Right lung (tissue), 5 donors: ENCODE measurements around the gene DAGLA. TPM values are rescaled to one million over a fixed set of nuclear protein-coding genes. Genes with fewer than 3 reads are reported as not detected.

Experiments used
- DNase-seq, 2 donors: peaks; one replicate each; pipeline ENCODE4 v3.0.0-alpha.2; 2013
- polyA plus RNA-seq, 5 donors: library from polyadenylated mRNA; unstranded; fragments of 120-200 nt; gene quantifications; one replicate each; pipeline versions ENCODE4 v1.2.1 to v1.2.3, GENCODE V29; 2013; ENCODE audit warnings: inconsistent platforms in 1 of 5, low replicate concordance in 1 of 5; ENCODE audit not compliant: insufficient read length in 5 of 5, insufficient read depth in 1 of 5

The DAGLA gene
- polyA plus RNA-seq, 5 donors = 1.9 to 3.9 (median 2.7) TPM

DNA sequence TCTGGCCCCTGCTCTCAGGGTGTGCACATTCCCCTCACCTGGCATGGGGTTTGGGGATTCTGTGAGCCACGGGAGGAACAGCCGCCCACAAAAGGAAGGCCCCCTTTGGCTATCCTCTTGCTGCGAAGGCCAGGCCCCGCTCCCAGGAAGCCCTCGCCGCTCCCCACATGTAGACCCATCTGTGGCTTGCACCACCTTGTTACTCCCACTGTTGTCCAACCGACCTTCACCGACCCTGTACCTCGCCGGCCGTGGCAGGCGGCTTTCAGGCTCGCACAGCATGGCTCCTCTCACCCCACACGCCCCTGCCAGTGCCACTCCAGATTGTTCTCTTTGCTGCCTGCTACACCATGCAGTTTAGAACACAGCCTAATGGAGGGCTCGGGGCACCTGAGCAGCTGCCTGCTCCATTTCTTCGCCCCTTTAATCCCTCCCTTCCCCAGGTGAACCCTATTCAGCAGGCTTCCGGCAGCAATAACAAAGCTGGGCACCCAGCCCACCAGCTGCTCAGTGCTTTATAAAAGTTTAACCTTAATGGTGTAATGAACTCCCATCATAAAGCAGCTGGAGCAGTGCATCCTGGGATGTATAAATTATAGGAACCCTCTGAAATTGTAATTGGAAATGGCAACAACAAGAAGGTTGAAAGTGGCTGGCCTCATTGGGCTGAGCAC is 10.7 kb downstream of the DAGLA start:
- DNase-seq = no peak

DNA sequence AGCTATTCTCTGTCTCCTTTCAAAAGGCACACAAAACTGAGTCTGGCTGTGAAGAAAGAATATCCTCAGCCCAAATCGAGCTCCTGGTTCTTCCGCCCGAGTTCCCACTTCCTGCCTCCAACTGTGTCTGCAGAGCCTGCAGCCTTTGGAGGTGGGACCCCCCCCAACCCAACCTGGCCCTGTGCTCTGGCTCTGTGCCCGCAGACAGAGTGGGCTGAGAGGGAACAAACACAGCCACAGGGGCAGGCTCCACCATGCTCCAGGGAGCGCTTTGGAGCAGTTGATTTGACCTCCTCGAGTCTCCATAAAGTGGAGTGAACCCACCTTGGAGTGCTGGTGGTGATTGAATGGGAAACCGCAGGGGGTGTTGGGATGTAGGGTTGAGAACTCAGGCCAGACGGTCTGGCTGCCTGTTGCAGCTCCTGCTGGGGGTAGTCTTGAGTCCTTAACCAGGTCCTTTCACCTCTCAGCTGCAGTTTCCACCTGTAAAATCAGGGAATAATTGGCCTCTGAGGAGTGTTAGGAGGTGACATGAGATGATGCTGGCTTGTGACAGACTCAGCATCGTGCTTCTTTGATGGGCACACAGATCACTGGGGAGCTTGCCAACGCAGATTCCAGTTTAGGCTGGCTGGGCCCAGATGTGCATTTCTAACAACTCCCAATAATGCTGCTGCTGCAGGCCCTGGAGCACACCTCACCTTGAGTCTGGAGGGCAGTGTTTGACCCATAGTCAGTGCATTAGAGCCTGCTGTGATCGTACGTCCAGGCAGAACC is 11.4 kb downstream of the DAGLA start:
- no peak for DNase-seq

DNA sequence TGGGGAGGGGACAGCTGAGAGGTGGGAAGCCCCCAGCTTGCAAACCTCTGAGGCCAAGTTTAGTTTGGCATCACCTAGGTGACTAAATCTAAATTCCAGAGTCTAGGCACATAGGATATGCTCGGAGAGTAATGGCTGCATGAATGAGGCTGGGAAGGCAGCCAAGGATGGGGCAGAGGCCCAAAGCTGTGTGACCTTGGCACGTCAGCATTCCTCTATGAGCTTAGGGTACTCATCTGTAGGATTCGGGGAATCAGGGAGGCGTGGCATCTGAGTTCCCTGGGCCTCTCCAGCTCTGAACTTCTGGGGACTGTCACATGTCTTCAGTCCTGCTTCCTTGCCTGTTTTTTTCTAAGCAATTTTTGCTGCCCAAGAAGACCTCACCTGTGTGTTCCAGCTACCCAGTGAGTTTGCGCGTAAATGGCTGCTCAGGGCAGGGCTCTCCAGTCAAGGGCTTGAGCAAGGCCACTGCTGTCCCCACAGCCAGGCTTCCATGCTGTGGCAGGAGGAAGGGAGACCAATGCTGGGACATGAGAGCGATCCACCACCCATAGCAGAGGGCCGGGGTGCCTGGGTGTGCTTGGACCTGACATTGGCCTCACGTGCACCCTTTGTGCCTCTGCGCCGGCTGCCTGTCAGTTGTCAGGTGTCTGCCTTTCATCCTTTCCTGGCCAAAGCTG is 13.9 kb downstream of the DAGLA start:
- DNase-seq = no peak

DNA sequence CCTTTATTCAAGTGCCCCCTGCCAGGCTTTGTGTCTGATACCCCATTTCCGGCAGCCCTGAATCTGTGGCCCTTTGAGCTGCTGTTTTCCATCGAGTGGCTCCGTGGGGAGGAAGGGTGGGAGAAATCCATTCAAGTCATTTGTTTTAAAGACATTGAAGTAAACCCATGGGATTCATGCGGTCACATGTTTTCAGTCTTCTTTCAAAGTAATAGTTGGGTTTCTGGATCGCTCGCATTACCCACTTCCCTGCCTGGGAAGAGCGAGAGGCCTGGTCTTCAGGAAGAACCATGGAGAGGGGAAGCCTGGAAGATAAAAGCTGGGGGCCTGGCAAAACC is 14.4 kb downstream of the DAGLA start:
- no peak for DNase-seq

DNA sequence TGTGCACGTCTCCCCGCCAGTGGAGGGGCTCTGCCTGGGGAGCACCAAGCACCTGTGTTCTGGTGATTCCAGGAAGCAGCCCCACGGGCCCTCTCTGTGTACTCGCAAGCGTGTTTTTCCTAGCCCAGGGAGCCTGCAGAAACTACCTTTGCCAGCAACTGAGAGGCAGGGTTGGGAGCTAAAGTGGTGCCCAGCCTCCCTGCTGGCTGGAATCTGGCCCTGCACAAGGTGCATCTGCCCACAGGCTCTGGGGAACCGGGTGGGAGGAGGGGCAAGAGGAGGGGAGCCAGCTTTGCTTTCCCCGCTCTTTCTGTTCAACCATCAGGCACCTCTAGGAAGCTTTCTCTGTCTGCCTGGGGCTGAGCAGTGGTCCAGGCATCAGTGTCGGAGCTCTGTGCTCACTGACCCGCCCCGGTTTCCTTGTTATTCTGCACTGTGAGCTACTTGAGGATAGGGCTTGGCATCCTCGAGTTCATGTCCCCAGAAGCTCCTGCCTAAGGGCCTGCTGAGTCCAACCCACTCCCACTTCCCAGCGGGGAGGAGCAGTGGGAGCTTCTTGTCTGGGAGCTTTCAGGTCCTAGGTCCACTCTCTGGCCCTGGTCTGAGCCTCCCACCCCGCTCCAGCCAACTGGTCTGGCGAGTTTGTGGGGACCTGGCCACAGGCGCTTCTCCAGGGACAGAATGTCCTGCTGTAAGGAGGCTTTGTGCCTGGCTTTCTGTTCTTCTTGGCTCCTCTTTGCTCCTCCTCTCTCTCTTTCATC is 14.9 kb downstream of the DAGLA start:
- DNase-seq = no peak

DNA sequence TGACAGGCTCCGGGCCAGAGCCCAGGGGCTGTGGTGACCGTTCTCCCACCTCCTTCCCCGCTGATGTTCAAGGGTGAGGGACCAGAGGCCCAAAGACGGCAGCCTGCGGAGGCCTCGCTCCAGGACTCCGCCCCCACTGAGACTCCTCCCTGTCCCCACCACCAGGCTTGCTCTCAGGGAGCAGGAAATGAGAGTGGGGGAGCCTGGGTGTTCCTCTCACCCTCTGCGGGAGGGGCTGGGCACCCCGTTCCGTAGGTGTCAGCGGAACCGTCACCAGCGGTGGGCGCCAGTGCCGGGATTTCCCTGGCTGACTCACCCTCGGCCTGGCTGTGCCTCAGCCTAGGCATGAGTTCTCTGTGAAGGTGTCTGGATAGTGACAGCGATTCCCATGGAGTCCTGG is 15.7 kb downstream of the DAGLA start:
- no peak for DNase-seq

DNA sequence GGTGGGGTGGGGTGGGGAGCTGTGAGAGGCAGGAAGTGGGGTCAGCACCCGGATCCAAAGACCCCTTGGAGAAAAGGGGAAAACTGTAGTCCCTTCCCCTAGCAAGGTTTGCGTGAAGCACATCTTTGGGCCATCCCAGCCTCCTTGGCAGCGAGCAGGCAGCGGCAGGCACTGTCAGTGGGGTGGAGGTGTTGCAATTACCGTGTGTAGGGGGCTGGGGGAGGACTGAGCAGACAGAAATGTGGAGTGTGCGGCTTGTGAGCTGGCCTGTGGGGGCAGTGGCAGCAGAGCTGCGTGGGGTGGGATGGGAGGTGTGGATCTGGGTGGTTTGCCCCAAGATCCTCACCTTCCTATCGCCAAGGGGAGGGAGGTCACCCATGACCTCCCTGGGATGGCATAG is 16.4 kb downstream of the DAGLA start:
- no peak for DNase-seq

DNA sequence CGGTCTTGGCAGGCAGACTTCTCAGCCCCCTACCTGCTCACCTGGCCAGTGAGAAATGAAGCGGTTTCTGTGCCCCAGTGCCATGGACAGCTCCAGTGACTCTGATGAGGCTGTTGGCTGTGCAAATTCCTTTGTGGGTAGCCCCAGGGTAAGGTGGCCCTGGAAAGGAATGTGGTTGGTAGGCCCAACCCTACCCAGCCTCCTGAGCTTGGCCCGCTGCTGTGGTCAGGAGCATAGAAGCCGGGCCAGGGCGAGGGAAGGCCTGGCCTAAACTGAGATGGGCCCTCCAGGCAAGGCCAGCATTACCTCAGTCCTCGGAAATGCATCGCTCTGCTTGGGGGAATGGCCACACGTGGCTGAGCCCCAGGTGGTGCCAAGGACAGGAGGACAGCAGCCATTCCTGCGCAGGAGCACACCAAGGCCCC is 16.9 kb downstream of the DAGLA start:
- no peak for DNase-seq

DNA sequence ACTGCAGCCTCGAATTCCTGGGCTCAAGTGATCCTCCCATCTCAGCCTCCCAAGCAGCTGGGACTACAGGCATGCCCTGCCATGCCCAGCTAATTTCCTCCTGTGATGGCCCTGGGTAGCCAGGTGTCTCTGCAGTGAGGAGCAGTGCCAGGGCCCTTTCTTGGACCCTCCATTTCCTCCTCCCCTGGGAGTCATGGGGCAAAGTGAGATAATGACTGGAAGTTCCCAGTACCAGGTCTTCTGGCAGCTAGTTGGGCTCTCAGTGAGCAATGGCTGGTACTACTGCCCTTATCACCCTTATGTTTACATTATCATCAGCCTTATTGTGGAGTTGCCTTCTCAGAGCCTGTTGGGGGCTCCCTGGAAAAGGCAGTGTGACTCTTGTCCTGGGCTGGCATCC is 17.6 kb downstream of the DAGLA start:
- no peak for DNase-seq

DNA sequence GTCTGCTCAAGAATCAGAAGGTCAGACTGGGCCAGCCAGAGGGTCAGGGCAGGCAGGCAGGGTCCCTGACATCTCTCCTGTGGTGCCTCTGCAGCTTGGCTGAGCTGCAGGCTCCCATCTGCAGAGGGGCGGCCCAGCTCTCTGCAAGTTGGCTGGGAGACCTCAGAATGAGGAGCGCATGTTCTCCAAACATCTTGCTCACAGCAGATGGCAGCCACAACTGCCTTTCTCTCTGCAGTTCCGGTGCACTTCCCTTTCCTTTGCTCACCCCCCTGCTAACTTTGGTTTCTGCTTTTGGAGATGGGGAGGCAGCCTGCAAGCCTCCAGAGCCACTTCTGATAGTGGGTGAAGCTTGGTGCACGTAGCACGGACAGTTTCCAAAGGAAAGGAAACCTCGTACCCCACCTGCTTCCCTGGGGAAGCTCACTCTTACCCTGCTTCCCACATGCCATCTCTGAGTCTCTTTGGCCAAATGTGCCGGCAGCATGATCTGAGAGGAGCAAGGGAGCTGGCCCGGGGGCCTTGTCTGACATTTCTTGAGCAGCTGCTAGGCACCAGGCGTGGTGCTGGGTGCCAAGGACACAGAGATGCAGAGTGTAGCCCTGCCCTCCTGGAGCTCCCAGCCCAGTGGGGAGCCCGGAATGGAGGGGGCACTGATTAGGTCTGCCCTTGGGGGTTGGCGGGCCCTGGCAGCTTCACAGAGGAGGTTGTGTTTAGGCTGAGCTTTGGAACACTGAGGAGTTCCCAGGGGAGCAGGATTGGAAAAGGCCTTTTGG is 18.2 kb downstream of the DAGLA start:
- DNase-seq = no peak

DNA sequence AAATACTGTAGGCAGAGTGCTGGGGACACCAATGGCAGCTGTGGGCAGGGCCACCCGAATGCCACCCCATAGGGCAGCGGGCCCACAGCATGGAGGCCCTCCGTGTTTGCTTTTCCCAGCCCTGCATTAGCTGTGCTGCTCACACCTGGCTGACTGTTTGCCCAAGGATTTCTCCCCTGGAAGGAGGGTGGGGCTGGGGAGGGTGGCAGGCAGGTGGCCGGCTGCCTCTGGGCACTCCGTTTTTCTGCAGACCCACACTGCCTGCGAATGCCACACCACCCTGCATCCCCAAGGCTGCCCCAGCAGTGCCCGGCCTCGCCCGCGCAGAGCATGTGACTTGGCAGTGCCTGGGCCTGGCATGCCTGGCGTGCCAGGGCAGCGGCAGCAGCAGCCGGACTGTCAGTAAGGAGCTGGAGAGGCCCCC is 19.6 kb downstream of the DAGLA start:
- no peak for DNase-seq

DNA sequence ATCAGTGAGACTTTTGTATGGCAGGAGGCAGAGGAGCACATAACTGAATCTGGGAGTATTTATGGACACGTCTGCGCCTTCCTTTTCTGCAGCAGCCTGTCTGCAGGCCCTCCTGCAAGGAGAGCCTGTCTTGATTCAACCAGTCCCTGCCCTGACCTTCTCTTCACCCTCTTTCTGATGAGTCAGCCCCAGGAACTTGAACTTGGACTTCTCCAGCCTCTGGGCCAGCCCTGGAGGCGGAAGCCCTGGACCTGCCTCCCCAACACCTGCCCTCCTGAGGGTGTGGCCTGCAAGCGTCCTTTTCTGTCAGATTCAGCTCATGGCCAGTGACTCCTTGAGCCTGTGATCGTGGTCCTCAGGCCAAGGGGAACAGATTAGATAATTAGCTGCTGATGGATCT is 20.0 kb downstream of the DAGLA start:
- no peak for DNase-seq

DNA sequence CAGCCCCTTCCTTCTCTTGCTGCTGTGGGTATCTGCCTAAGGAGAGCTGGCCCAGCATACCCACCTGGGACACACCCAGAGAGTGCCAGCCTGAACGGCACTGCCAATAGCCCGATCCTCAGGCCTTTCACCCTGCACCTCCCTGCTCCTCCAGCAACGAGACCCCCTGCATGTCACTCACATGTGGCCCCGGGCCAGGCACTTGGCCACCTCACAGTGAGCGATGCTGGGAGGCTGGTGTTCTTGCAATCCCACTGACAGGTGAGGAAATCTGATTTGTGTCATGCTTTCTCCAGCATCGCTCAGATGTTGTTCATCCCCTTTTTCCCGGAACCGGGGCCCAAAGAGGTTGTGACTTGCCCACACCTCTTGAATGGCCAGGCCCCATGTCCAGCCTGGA is 20.5 kb downstream of the DAGLA start:
- no peak for DNase-seq

DNA sequence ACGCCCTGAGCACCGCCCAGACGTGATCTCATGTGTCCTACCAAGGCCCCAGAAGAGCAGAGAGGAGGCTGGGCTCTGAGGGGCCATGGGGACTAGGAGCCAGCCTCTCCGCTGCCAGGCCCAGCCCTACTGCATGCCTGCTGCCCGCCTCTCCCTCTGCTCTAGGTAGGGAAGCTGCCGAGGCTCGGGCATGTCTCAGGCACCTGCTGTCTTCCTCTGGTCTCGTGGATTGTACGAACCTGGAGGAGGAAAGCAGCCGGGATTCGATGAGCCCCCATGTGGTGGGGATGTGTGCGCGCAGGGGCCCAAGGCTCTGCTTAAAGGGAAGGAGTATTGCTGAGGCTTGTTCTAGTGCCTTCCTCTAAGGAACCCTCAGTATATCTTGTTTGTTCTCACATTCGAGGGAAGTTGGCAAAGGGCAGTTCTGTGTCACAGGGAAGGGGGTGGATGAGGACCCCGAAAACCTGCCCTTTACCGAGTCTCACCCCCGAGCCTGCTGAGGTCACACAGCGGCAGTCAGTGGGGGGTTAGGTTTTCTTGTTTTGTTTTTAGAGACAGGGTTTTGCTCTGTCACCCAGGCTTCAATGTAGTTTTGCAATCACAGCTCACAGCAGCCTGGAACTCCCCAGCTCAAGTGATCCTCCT is 21.2 kb downstream of the DAGLA start:
- DNase-seq = no peak

DNA sequence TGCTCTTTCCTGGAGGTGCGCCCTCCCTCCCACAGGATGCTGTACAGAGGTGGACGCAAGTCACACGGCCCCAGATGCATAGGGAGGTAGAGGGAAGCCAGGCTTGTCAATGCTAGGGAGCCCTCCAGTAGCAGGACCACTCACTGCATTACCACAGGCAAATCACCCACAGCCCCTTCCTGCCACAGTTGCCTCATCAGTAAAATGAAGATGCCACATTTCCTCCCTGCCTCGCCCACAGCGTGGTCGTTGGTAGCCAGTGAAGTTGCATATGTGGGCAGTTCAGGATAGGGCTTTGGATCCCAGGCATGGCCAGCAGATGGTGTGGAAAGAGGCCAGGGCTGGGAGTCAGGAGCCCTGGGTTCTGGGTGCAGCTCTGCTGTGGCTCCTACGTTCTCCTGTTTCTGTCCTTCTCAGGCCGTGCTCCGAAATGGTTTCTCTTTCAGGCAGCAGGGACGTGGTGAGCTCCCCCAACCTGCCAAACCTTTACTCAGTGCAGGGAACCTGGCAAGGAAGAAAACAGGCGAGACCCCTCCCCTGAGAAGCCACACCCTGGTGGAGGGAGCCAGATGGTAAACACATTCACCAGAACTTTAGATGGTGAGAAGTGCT is 22.6 kb downstream of the DAGLA start:
- DNase-seq = no peak

DNA sequence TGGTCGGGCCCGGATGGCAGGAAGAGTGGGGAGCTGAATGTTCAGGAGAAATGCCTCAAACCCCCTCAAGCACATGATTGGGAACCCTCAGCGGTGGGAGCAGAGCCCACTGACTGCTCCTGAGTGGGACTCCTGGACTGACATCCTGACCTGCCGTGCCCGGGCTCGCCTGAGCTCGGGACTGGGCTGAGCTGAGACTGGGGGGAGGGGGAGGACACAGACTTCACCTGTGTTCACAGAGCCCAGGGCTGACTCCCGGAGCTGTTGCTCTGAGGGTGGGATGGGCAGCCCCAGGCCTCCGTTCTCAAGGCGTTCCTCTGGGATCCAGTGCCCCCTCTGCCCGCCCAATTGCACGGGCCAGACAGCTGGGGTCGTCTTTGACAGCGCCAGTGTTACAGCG is 24.6 kb downstream of the DAGLA start:
- DNase-seq = no peak

DNA sequence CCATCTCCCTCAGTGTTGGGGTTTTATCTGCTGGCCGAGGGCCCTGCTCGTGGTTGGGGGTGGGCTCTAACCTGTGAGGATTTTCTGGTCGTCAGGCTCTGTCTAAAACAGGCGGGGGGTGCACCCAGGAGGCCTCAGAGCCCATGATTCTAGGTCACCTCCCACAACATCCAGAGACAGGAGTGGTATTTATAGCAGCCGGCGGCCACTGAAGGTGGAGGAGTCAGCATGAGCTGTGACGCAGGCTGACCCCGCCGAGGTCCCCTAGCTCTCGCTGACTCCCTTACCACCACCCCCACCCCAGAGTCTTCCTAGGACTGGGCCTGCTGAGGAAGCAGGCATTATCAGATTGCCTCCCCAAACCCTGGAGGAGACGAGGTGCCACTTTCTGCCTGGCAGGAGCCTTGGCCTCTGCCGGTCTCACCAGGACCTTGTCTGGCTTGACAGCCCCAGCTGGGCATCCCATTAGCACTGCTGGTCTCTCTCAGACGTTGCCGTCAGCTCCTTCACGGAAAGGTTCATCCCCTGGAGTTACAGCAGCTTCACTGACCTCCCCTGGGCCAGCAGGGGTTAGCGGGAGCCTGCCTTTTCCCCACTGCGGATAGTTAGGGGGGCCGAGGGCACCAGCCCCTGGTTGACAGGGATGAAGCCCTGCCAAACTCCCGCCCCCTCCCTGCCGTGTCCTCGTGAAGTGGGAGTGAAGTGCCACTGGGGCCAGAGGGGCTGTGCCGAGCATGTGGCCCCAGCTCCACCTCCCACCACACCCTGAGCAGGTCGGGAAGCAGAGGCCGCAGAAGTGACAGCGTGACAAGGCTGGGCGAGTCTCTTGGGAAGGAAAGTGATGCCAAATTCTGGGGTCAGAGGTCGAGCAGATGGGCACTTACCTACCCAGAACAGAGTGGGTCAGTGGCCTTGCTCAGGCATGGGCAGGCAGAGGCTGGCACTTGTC is 26.5 kb downstream of the DAGLA start:
- DNase-seq = no peak

DNA sequence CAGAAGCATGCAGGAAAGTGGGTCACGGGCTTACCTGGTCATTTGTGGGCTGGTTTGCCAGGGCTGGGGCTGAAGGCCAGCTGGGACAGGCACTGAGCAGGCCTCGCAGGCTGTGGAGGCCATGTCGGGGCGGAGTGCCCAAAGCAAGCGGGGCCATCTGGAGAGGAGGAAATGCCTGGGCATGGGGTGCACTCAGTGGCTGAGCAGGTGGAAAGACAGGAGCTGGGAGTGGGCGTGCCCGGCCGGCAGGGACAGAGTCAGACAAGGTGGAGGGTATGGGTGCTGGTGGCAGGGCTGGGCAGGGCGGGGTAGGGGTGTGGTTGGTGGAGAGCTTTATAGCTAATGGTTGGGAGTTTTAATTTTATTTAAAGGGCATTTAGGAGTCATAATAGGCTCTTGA is 27.4 kb downstream of the DAGLA start:
- no peak for DNase-seq

DNA sequence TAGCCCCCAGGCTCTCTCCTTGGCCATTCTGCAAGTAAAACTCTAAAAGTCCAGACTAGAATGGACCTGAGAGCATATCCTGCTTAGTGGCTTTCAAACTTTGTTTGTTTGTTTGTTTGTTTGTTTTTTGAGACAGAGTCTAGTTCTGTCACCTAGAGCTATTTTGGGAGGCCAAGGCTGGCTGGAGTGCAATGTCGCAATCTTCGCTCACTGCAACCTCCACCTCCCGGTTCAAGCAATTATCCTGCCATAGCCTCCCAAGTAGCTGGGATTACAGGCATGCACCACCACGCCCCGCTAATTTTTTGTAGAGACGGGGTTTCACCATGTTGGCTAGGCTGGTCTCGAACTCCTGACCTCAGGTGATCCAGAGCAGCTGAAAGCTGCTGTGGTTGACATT is 28.9 kb downstream of the DAGLA start:
- DNase-seq = no peak
